ENCODE results near the gene ANKRD29. TPM values are rescaled to one million over a fixed set of nuclear protein-coding genes. Genes with fewer than 3 reads are reported as not detected.

Gene ANKRD29
- total and polyA plus RNA-seq, 10 of the 15 experiments (the other 5 are each of a cell fraction or from before 2014, with no cell fraction given), result 0.53 to 9.2 (median 1.6) TPM

DNA sequence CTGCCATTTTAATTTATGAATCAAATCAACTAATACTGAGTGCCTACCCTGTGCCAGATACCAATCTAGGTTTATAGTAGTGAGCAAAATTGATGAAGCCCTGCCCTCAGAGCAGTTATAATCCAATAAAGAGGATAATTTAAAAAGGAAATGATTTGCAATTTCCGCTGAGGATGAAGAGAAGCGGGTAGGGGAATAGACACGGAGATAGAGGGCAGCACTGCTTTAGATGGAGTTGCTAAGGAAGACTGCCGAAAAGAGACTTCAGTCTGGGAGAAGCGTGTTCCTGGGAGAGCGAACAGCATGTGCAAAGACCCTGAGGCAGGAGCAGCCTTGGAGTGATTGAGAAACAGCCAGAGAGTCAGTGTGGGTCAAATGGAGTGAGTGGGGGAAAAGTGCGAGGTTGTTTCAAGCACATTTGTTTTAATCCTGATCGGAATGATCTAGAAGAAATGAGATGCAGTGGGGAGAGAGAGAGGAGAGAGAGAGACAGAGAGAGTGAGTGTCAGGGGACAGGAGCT lies 38.9 kb upstream of the ANKRD29 start:
- no TSS peak for BruUV-seq (replicated peaks)
- H3K4me2 ChIP-seq (ENCODE audit: control insufficient read depth, insufficient read depth), result no peak overlapping the region
- no peak for ATAC-seq
- intact Hi-C loops (cut with micrococcal nuclease; ENCODE audit: unreplicated experiment), result loop anchor here (2.0 to 5.0 kb wide), 2 partner anchors 111 to 204 kb away; no protein-coding TSS in a partner anchor
- POLR2A ChIA-PET, result no interaction called here
- H2AFZ ChIP-seq (ENCODE audit: control insufficient read depth, low read depth, low read length), result no peak overlapping the region
- no peak overlapping the region for H3K4me3 ChIP-seq
- no peaks in the 10 kb centered on the region for H4K20me1 ChIP-seq (ENCODE audit: control insufficient read depth, insufficient read depth)
- FAIRE-seq, result no peak
- WGBS (ENCODE audit: insufficient coverage, insufficient replicate concordance, low lambda C conversion rate, missing lambda C conversion rate), result 71% methylated on average over 8 of the region's 8 CpGs
- CTCF ChIA-PET, result interaction anchor here (0.7 to 7.1 kb wide), 10 partner anchors 20 to 668 kb away, joined by 3 to 233 read pairs (median 5); no protein-coding TSS in a partner anchor
- RAD21 ChIA-PET (ENCODE audit: unreplicated experiment), result interaction anchor here (1.9 to 7.5 kb wide), 3 partner anchors 76 to 185 kb away, joined by 13 to 148 read pairs (median 18); no protein-coding TSS in a partner anchor
- no peak overlapping the region for H3K27ac ChIP-seq (ENCODE audit: control insufficient read depth, insufficient read depth)
- DNase-seq (ENCODE audit: low read depth, low spot score), result no peak
- H3K9ac ChIP-seq (ENCODE audit: control insufficient read depth, insufficient read depth, low read length), result no peak overlapping the region
- in situ Hi-C loops (cut with MboI), result loop anchor here (5.0 kb wide), 1 partner anchor 74 kb away; no protein-coding TSS in a partner anchor
- SMC1A ChIA-PET (ENCODE audit: uncharacterized antibody, unreplicated experiment), result interaction anchor here (1.3 to 6.9 kb wide), 5 partner anchors 18 to 191 kb away, joined by 3 to 167 read pairs (median 10); no protein-coding TSS in a partner anchor
- no peak for TF ChIP-seq ZBTB11 (CRISPR knock-in tag; IDR thresholded peaks at IDR 0.05)
- TF ChIP-seq EP300 (IDR thresholded peaks at IDR 0.05; ENCODE audit: borderline replicate concordance in 1 of 2, control insufficient read depth in 1 of 2, low read depth in 2 of 2, low read length in 2 of 2), result no peak
- no peak for TF ChIP-seq GATAD2B (conservative IDR thresholded peaks at IDR 0.05; ENCODE audit: low read depth)
- no peak for TF ChIP-seq STAT3 (IDR thresholded peaks at IDR 0.05; ENCODE audit: low read depth, low read length)
- no peak for TF ChIP-seq YBX1 (IDR thresholded peaks at IDR 0.05)
- no peak for TF ChIP-seq NBN (IDR thresholded peaks at IDR 0.05)
- TF ChIP-seq ZNF24 (IDR thresholded peaks at IDR 0.05), result no peak
- TF ChIP-seq SMARCA5 (IDR thresholded peaks at IDR 0.05), result no peak
- TF ChIP-seq CHD2 (IDR thresholded peaks at IDR 0.05; ENCODE audit: borderline replicate concordance, low read depth, low read length), result no peak
- no peaks in the 10 kb centered on the region for H3K9me3 ChIP-seq (replicated peaks; ENCODE audit: control insufficient read depth, insufficient read depth, low read length)
- no peaks in the 10 kb centered on the region for H3K79me2 ChIP-seq (ENCODE audit: control insufficient read depth, insufficient read depth, low read length)
- no peaks in the 10 kb centered on the region for H3K27me3 ChIP-seq (replicated peaks in 1 of 2; ENCODE audit: control insufficient read depth in 2 of 2, insufficient read depth in 2 of 2, low read length in 1 of 2)
- H3K4me1 ChIP-seq (ENCODE audit: control insufficient read depth, insufficient read depth, low read length), result no peaks in the 10 kb centered on the region
- no peaks in the 10 kb centered on the region for H3K36me3 ChIP-seq (ENCODE audit: control insufficient read depth in 2 of 2, insufficient read depth in 2 of 2, low read length in 1 of 2)
